ENCODE results near the gene MUC2. TPM values are rescaled to one million over a fixed set of nuclear protein-coding genes. Genes with fewer than 3 reads are reported as not detected.

Gene MUC2
- total and polyA plus RNA-seq, 7 donors, result 2.5 to 248 (median 15.4) TPM; not detected in 1

DNA sequence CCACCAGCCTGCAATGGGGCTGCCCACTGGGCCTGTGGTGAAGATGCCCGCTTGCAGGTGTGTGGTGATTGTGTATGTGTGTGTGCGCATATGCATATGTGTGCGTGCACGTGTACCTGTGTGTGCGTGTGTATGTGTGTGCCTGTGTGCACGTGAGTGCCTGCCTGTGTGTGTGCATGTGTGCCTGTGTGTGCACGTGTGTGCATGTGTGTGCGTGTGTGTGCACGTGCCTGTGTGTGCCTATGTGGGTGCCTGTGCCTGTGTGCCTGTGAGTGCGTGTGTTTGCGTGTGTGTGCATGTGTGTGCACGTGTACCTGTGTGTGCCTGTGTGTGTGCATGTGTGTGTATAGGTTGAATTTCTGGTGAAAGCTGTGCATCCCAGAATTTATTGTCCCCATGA is 35.8 kb upstream of the MUC2 start:
- intact Hi-C loops (cut with DNase I), result no loop called here
- H3K27ac ChIP-seq, result no peak overlapping the region
- no peaks in the 10 kb centered on the region for H3K4me1 ChIP-seq
- TF ChIP-seq, protein P1, sequence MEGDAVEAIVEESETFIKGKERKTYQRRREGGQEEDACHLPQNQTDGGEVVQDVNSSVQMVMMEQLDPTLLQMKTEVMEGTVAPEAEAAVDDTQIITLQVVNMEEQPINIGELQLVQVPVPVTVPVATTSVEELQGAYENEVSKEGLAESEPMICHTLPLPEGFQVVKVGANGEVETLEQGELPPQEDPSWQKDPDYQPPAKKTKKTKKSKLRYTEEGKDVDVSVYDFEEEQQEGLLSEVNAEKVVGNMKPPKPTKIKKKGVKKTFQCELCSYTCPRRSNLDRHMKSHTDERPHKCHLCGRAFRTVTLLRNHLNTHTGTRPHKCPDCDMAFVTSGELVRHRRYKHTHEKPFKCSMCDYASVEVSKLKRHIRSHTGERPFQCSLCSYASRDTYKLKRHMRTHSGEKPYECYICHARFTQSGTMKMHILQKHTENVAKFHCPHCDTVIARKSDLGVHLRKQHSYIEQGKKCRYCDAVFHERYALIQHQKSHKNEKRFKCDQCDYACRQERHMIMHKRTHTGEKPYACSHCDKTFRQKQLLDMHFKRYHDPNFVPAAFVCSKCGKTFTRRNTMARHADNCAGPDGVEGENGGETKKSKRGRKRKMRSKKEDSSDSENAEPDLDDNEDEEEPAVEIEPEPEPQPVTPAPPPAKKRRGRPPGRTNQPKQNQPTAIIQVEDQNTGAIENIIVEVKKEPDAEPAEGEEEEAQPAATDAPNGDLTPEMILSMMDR (IDR thresholded peaks at IDR 0.05), result no peak
- TF ChIP-seq EP300 (IDR thresholded peaks at IDR 0.05) (no peak), POLR2A (IDR thresholded peaks at IDR 0.05) (no peak)
- peaks cover 4 to 52% (median 42%) of the 10 kb centered on the region in 3 donors for H3K27me3 ChIP-seq
- no peak for DNase-seq
- 92 to 95% methylated on average over 12 of the region's 12 CpGs for WGBS, 2 donors
- no peaks in the 10 kb centered on the region for H3K36me3 ChIP-seq
- no peaks in the 10 kb centered on the region for H3K9me3 ChIP-seq
- no peak overlapping the region for H3K4me3 ChIP-seq

DNA sequence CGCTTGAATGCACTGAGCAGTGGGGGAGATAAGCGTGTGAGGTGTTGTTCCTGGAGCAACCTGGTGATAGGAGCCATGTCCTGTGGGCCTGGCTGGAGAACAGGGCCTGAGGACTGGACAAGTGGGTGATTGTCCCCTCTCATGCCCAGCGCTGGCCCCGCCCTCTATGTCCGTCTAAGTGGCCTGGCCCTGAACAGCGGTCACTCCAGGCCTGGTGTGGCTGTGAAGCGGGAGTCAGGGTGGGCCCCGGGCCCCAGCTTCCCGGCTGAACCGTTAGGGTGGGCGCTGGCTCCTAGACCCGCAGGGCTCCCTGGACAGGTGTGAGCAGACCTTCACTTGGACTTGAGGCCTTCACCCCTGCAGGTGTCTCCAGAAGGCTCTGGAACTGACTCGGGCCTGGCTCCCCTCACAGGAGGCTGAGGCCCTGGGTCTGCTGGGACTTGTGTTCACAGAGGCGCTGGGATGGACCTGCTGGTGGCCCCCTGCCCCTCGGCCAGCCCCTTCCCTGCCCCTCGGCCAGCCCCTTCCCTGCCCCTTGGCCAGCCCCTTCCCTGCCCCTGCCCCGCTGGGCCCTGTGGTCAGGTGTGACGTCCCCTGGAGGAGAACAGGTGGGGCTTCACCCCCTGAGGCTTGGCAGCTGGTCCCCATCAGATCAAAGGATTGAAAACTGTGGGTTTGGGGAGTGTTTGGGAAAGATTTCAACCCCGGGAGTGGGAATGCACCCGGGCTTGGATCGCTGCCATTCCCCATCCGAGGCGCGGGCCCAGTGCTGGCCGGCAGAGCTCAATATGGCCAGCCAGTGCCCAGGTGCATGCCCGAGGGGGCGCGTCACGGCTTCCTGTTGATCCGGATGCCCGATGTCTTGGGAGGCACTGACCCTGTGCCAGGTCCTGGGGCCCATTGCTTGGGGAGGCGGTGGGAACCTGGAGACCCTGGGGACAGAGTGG is 34.9 kb upstream of the MUC2 start:
- 69 to 87% methylated on average over 32 of the region's 32 CpGs for WGBS, 2 donors
- H3K36me3 ChIP-seq, result no peaks in the 10 kb centered on the region
- TF ChIP-seq POLR2AphosphoS5 (IDR thresholded peaks at IDR 0.05) (no peak), POLR2A (IDR thresholded peaks at IDR 0.05) (no peak), EP300 (IDR thresholded peaks at IDR 0.05) (no peak)
- TF ChIP-seq, protein P1 (IDR thresholded peaks at IDR 0.05), result no peak
- no peaks in the 10 kb centered on the region for H3K9me3 ChIP-seq
- no peak overlapping the region for H3K27ac ChIP-seq
- DNase-seq, result no peak
- peaks cover 4 to 52% (median 42%) of the 10 kb centered on the region in 3 donors for H3K27me3 ChIP-seq
- no peaks in the 10 kb centered on the region for H3K4me1 ChIP-seq
- intact Hi-C loops (cut with DNase I), result no loop called here
- no peak overlapping the region for H3K4me3 ChIP-seq

DNA sequence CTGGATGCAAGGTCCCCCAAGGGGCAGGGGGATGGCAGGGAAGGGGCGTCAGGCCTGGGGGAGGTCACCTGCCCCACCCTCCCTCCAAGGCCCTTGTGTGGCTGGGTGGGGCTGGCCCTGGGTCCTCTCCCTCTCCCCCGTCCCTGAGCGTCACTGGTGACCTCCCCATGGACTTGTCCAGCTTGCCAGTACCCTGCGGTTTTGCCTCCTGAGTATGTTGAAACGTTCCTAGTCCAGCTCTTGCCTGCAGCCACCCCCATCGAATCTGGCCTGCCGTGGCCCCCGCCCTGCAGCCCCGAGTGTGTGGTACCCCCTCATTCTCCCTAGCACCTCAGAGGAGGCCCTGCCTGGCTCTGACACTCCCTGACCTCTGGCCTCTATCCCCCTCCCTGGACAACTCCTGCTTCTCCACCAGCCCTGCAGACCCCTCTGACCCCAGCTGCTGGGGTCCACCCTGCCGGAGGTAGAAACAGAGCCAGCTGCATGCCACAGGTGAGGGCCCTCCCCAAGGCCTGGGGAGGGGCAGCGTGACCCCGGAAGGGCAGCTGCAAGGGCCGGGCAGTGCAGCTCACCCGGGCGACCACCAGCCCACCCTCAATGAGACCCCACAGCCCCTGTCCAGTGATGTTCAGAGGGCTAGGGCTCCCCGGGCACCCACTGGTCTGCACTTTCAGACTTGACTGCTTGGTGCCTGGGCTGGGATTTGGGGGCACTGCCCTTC is 34.1 kb upstream of the MUC2 start:
- Histone ChIP-seq H3K9me3 (no peaks in the 10 kb centered on the region), H3K36me3 (no peaks in the 10 kb centered on the region), H3K4me1 (no peaks in the 10 kb centered on the region), H3K27me3 (peaks cover 4 to 52% (median 42%) of the 10 kb centered on the region in 3 donors), H3K4me3 (no peak overlapping the region), H3K27ac (no peak overlapping the region)
- TF ChIP-seq, protein P1 (IDR thresholded peaks at IDR 0.05), result no peak
- TF ChIP-seq EP300 (IDR thresholded peaks at IDR 0.05) (no peak), POLR2A (IDR thresholded peaks at IDR 0.05) (no peak), POLR2AphosphoS5 (IDR thresholded peaks at IDR 0.05) (no peak)
- DNase-seq, result no peak
- WGBS, 2 donors, result 67 to 84% methylated on average over 16 of the region's 16 CpGs
- intact Hi-C loops (cut with DNase I), result no loop called here

DNA sequence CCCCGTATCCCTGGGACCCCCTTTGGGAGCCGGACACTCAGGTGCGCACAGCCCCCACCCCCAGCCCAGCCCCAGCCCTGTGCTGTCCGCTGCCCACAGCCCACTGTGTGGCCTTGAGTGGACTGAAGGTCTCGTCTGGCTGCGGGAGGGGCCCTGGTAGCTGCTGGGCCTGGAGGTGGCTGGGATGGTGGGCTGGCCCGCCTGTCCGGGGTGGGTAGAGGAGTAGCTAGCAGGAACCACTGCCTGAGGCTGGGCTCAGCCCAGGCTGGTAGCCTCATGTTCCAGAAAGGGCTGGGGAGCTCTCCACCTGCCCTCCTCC is 33.6 kb upstream of the MUC2 start:
- no peaks in the 10 kb centered on the region for H3K36me3 ChIP-seq
- no peak for DNase-seq
- H3K4me3 ChIP-seq, result no peak overlapping the region
- H3K27me3 ChIP-seq, result peaks cover 4 to 51% (median 42%) of the 10 kb centered on the region in 3 donors
- no peaks in the 10 kb centered on the region for H3K4me1 ChIP-seq
- WGBS, 2 donors, result 75 to 86% methylated on average over 8 of the region's 8 CpGs
- no peak overlapping the region for H3K27ac ChIP-seq
- TF ChIP-seq EP300 (IDR thresholded peaks at IDR 0.05) (no peak), POLR2AphosphoS5 (IDR thresholded peaks at IDR 0.05) (no peak), POLR2A (IDR thresholded peaks at IDR 0.05) (no peak)
- TF ChIP-seq, protein P1 (IDR thresholded peaks at IDR 0.05), result no peak
- H3K9me3 ChIP-seq, result no peaks in the 10 kb centered on the region
- intact Hi-C loops (cut with DNase I), result no loop called here

Data from sigmoid colon (tissue), 7 donors.